Endometrial microvascular endothelial cells (primary cell): ENCODE measurements around the gene SPATA33. TPM values are rescaled to one million over a fixed set of nuclear protein-coding genes. Genes with fewer than 3 reads are reported as not detected.
"Not testable (repeated sequence)": the region's sequence is repeated elsewhere in the genome, so short reads cannot be mapped to it uniquely, and the experiment has no call there.

Experiments used
- in situ Hi-C: cut with HindIII; loops from 2 replicates; pipeline ENCODE4 v1.10.0; 2017; ENCODE audit warnings: low sequenced_read_pairs, low pct_unique_long_range_greater_than_20kb; ENCODE audit errors: inconsistent ontology term
- total RNA-seq: library from RNA; depleted of rRNA; stranded (reverse); fragments of >200 nt; gene quantifications from one replicate; pipeline ENCODE4 v1.2.3, GENCODE V29; 2015; ENCODE audit errors: inconsistent ontology term

Gene SPATA33
- total RNA-seq, 1 donor from 2014 or later = 7.9 TPM

GRCh38 chr16:89624777-89625761, 32.6 kb upstream of the SPATA33 start:
- in situ Hi-C loops = no loop called here

DNA sequence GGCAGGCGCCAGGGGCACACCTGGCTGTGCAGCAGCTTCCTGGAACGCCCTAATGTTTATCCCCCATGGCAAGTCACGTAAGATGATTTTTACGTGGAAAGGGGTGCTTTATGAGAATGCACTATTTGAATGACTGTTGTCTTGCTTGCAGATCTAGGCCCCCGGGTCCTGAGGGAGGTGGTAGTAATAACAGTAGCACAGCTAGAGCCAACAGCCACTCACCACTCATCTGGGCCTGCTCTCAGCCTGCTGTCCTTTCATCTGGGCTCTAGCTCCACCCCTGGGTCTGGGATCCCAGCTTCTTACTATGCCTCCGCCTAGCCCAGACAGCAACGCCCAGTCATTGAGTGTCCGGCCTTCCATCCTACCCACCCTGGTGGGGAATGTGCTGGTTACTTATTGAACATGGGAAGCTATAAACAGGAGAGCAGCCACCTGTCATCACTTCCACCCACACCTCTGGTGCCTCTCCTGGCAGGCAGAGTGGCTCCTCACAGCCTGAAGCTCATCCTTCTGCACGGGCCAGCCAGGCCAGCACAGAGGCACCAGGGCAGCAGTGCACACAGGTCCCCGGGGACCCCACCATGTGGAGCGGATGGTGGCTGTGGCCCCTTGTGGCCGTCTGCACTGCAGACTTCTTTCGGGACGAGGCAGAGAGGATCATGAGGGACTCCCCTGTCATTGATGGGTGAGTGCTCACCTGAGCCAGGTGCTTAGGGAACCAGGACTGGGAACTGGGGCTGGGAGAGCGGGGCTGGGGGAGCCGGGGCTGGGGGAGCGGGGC, 27.6 kb upstream of the SPATA33 start:
- in situ Hi-C loops = no loop called here

DNA sequence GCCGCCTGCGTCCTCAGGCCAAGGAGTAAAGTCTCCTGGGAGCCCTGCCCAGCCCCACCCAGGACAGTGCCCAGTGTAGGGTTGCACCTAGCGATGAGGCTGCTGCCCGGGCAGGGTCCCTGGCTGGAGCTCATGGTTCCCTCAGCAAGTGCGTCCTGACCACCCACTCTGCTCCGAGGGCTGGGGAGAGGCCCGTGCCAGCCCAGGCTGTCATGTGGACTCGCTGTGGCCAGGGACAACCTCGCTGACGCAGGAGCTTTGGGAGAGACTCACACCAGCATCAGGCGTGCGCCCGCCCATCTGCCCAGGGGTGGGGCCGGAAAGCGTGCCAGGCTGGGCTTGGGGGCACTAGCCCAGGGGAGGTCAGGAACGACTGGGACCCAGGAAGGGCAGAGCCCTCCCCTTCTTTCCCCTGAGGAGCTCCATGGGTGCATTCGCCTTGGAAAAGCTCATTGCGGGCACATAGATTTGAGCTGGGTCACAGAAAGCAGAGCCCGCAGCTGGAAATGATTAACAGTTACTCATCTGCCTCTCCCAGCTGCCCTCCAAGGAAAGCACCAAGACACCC, 24.5 kb upstream of the SPATA33 start:
- in situ Hi-C loops = no loop called here

DNA sequence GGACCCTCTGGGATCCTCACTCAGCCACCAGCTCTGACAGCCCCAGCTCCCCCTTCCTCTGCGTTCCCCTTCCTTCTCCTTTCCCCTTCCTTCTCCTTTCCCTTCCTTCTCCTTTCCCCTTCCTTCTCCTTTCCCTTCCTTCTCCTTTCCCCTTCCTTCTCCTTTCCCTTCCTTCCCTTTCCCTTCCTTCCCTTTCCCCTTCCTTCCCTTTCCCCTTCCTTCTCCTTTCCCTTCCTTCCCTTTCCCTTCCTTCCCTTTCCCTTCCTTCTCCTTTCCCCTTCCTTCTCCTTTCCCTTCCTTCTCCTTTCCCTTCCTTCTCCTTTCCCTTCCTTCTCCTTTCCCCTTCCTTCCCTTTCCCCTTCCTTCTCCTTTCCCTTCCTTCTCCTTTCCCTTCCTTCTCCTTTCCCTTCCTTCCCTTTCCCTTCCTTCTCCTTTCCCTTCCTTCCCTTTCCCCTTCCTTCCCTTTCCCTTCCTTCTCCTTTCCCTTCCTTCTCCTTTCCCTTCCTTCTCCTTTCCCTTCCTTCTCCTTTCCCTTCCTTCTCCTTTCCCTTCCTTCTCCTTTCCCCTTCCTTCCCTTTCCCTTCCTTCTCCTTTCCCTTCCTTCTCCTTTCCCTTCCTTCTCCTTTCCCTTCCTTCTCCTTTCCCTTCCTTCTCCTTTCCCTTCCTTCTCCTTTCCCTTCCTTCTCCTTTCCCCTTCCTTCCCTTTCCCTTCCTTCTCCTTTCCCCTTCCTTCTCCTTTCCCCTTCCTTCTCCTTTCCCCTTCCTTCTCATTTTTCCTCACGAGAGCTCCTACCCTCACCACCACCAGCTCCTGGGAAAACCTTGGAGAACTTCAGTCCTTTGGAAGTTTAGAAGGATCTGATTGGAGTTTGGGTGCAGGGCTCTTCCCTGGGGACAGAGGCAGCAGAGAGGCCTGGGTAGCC, 22.9 kb upstream of the SPATA33 start:
- in situ Hi-C loops = not testable (repeated sequence)

DNA sequence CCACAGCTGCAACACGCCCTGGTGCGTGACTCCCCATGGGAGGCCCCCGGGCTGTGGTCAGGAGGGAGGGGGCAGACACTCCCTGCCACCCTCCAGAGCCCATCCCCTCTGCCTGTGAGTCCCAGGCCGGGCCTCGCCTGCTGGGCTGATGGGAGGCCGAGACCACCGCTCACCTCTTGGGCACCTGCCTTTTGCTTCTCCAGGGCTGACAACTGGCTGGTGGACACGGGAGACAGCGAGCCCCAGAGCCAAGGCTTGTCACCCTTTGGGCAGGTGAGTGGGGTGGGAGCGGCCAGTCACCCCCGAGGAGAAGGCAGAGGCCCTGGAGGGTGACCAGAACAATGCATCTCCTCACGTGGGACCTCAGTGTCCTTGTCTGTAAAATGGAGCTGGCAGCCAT, 21.0 kb upstream of the SPATA33 start:
- in situ Hi-C loops = no loop called here

- in situ Hi-C loops = no loop called here
Measured at GRCh38 chr16:89637379-89637778, 20.3 kb upstream of the SPATA33 start.

- in situ Hi-C loops = no loop called here
Measured at GRCh38 chr16:89638455-89638854, 19.2 kb upstream of the SPATA33 start.

DNA sequence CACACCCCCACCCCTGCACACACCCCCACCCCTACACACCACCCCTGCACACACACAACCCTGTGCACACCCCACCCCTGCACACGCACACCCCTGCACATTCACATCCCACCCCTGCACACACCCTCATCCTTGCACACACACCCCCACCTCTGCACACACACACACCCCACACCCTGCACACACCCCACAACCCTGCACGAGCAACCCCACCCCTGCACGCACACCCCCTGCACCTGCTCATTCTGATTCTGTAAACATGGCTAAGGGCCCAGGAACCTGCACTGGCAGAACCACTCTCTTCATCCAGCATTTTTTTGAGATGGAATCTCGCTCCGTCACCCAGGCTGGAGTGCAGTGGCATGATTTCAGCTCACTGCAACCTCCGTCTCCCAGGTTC, 18.3 kb upstream of the SPATA33 start:
- in situ Hi-C loops = no loop called here

- in situ Hi-C loops = no loop called here
Measured at GRCh38 chr16:89641458-89642119, 16.0 kb upstream of the SPATA33 start.

DNA sequence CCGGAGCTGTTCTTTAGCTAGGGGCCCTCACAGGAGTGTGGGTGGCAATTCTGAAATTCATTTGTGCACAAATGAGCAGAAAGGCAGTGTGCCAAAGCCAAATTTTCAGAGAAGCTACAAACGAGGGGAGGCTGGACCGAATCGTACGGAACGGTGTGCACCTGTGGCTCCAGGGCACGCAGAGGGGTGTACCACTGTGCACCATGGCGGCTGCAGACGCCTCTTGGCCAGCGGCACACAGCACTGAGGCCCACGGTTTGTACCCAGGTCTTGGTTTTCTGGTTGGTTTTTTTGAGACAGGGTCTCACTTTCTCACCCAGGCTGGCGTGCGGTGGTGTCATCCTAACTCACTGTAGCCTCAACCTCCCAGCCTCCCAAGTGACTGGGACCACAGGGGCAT, 15.1 kb upstream of the SPATA33 start:
- in situ Hi-C loops = no loop called here

GRCh38 chr16:89643769-89644300, 13.8 kb upstream of the SPATA33 start:
- in situ Hi-C loops = no loop called here

DNA sequence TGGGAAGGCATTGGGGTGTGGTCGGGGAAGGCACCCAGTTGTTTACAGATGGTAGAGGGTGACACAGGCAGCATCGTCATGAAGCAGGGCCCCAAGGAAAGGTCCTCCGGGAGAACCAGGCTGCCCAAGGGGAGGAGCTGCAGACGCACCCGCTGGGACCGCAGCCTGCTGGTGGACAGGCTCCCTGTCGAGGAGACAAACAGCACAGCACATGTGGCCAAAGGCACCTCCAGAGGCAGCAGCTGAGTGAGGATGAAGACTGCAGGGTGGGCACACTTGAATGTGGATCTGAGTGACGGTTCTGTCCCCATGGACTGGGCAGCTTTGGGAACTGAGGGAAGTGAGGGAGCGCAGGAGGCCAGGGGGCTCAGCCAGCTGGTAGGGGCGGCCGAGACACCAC, 12.5 kb upstream of the SPATA33 start:
- in situ Hi-C loops = no loop called here

- in situ Hi-C loops = no loop called here
Measured at GRCh38 chr16:89646270-89646669, 11.4 kb upstream of the SPATA33 start.

DNA sequence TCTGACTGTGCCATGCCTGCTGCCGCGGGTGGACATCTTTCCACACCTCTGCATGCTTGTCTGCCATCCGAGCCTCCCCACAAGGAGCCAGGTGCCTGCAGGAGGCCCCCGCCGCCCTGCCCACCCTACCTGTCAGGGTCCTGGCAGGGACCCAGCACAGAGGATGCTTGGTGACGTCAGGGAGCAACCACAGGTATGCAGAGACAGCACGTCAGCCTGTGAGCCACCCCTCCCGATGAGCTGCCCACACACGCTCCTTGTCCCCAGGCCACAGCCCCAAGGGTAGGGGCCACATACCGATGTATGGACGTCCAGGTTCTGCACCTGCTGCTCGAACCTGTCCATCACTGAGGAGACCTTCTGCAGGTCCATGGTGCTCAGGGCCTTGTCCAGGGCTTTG, 10.7 kb upstream of the SPATA33 start:
- in situ Hi-C loops = no loop called here

- in situ Hi-C loops = no loop called here
Measured at GRCh38 chr16:89651584-89651983, 6.1 kb upstream of the SPATA33 start.

GRCh38 chr16:89653656-89654295, 3.9 kb upstream of the SPATA33 start:
- in situ Hi-C loops = no loop called here

- in situ Hi-C loops = no loop called here
Measured at GRCh38 chr16:89655062-89655643, 2.5 kb upstream of the SPATA33 start.
